ENCODE measurements around the gene LARP1.
"Not testable (repeated sequence)": the region's sequence is repeated elsewhere in the genome, so short reads cannot be mapped to it uniquely, and the experiment has no call there.

LARP1 gene

DNA sequence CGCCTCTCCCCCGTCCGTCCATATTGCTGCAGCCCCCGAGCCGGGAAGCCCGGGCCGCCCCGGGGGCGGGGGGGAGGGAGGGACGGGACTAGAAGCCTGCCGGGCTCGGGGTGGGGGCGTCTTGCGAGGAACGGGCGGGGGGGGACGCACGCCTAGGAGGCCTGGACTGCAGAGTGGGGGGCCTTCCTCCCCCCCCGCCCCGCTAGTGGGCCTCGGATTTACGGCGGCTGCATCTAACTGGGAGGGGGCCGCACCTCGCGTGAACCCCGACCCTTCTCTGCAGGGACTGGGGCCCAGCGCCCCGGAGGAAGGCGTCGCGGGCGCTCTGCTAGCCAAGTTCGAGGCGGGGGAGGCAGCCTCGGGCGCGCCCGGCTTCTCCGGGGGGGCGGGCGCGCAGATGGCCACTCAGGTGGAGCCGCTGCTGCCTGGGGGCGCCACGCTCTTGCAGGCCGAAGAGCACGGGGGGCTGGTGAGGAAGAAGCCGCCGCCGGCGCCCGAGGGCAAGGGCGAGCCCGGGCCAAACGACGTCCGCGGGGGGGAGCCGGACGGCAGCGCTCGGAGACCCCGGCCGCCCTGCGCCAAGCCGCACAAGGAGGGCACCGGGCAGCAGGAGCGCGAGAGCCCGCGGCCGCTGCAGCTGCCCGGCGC, at the start of gene LARP1:
TSS of gene LARP1 (plus strand) at position 17 of the 648 bp plus-strand sequence. CDS start at position 398, 381 bp downstream.
- DNase-seq (ENCODE audit: extremely low read depth in 1 of 2, low read depth in 1 of 2), result peak in 1 of 2 donors; percentile 7

DNA sequence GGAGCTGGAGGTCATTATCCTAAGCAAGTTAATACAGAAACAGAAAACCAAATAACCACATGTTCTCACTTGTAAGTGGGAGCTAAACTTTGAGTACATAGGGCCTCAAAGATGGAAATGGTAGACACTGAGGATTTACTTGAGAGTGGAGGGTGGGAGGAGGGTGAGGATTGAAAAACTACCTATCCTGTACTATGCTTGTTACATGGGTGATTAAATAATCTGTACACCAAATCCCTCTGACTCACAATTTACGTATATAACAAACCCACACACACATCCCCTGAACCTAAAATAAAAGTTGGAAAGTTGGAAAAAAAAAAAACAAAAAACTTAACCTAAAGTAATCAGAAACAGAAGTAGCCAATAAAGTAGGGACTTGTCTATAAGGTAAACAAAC, 48.8 kb upstream of the LARP1 start:
- no peak for DNase-seq (ENCODE audit: extremely low read depth in 1 of 2, low read depth in 1 of 2)

- no peak for DNase-seq (ENCODE audit: extremely low read depth in 1 of 2, low read depth in 1 of 2)
These were observed 47.5 kb upstream of the LARP1 start for GRCh38 chr5:154707641-154708040.

DNA sequence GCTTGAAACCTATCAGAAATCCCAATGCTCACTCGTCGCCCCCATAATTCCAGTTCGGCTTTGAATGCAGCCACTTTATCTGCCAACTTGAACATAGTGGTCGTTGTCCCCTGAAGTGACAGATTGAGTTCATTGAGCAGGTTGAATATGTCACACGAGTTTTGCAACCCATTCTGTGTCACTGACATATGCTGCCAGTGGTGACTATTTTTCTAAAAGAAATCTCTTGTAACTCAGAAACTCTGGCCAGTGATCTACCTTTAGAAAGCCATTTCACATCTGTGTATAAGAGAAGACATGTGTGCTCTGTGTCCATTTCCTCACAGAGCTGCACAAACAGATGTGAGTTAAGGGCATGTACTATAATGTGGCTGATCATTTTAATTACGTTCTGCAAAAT, 47.0 kb upstream of the LARP1 start:
- no peak for DNase-seq (ENCODE audit: extremely low read depth in 1 of 2, low read depth in 1 of 2)

DNA sequence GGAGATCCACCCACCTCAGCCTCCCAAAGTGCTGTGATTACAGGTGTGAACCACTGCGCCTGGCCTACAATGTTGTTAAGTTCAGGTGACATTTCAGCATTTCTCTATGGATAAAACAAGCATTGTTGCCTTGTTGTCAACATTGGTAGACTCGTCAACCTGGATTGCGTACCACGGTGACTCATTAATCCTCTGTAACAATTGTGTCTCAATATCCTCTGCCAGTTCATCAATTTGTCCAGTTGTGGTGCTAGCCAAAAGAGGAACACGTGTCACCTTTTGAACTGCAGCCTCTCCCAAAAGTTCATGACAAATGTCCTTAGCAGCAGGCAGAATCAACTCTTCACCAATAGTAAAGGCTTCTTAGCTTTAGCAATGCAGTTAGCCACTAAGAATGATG, 46.3 kb upstream of the LARP1 start:
- DNase-seq (ENCODE audit: extremely low read depth in 1 of 2, low read depth in 1 of 2), result no peak

- no peak for DNase-seq (ENCODE audit: extremely low read depth in 1 of 2, low read depth in 1 of 2)
These were observed 45.5 kb upstream of the LARP1 start for GRCh38 chr5:154709368-154710305.

- DNase-seq (ENCODE audit: extremely low read depth in 1 of 2, low read depth in 1 of 2), result no peak
These were observed 42.4 kb upstream of the LARP1 start for GRCh38 chr5:154712518-154713437.

DNA sequence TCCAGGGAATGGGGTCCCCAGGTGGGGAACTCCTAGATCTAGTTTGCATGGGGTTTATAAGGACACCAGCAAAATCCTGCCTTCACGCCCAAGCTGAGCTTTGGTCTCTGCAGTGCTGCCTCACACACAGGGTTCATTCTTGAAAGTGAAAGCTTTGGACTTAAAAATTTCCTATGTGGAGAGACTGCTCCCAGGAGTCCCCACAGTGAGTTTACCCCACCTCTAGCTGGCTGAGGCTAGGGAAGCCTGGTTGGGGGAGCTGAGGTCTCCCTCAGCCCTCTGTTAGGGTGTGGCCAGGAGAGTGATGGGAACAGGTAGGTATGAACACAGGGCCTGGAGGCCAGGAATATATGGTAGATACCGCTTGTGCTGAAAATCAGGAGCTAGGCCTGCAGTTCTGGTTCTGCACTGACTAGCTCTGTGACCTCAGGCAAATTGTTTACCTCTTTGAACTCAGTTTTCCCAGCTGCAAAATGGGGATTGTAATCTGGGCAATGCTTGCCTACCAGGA, 41.5 kb upstream of the LARP1 start:
- no peak for DNase-seq (ENCODE audit: extremely low read depth in 1 of 2, low read depth in 1 of 2)

DNA sequence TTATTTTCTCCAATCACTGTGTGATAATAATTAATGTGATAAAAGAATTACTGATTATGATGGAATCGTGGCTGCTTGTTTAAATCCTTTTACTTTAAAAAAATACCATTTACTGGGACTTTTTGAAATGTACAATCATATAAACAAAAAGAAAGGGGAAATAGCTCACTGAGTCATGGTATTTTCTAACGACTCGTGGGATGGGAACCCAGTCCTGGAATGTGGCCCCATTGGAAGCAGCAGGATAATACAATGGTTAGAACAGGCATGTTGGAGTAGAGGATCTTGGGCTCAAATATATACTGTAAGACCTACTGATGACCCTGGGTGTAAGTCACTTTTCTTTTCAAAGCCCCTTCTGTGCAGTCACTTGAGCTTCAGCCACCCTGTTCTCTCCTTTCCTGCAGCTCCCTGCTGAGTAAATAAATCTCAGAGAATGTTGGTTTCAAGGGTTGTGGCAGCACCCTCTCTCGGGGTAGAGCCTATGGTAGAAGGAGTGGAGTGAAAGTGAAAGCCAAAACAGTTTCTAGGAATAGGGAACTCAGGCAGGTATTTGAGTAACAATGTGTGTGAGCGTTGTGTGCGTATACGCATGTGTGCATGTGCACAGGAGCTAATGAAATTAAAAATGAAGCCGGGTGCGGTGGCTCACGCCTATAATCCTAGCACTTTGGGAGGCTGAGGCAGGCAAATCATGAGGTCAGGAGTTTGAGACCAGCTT, 40.8 kb upstream of the LARP1 start:
- DNase-seq (ENCODE audit: extremely low read depth in 1 of 2, low read depth in 1 of 2), result no peak

DNA sequence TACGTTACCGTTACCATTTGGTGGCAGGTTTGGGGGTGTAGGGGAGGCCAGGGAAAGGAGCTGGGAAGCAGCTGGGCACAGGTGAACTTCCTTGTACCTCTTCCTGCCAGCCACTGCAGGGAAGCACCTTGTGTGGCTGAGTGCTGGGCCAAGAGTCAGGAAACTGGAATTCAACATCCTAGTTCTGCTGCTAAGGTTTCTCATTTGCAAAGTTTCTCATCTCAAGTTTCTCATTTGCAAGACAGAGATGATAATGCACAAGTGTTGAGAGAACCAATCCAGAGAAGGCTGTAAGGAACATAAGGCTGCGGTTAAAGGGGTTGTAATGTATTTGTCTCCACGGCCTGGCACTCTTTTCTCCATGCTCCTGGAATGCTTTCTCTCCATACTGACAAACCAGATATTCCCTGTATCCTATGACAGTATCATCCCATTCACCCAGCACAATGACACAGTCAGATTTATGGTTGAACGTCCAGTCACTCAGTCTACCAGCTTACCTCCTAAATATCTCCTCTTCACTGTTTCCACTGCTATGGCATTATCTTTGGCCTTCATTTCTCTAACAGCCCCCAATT, 33.6 kb upstream of the LARP1 start:
- DNase-seq (ENCODE audit: extremely low read depth in 1 of 2, low read depth in 1 of 2), result no peak

- no peak for DNase-seq (ENCODE audit: extremely low read depth in 1 of 2, low read depth in 1 of 2)
These were observed 33.1 kb upstream of the LARP1 start for GRCh38 chr5:154722097-154722496.

- no peak for DNase-seq (ENCODE audit: extremely low read depth in 1 of 2, low read depth in 1 of 2)
These were observed 32.2 kb upstream of the LARP1 start for GRCh38 chr5:154722936-154723335.

DNA sequence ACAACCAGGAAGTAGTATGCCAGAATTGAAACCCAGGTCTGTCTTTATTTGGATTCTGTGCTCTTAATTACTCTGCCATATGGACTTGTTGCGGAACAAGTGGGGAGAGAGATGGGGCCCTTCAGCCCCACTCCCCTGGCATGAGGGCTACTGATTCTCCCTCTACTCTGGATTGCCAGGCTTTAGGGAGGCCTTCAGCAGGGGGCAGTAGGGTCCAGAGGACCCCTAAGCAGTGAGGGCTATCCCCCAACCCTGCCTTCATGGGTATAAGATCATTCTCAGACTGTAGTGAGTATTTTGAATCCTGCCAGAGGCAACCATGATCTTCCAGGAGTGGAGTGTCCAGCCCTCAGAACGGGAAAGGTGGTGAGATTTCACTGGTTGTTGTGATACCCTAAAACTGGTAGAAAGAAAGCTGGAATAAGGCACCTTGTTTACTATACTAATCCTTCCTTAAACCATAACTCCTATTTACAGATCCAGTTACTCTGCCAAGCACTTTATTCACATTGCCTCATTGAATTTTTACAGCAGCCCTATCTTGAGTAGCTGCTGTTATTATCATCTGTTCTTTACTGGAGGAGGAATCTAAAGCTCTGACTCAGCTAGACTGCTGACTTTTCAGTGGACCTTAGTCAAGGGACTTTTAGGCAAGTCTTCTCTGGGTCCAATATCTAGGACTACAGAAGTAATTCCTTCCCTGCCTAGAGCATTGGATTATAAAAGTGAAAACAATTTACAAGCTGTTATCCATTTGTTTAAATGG, 31.3 kb upstream of the LARP1 start:
- DNase-seq (ENCODE audit: extremely low read depth in 1 of 2, low read depth in 1 of 2), result no peak

- no peak for DNase-seq (ENCODE audit: extremely low read depth in 1 of 2, low read depth in 1 of 2)
These were observed 27.8 kb upstream of the LARP1 start for GRCh38 chr5:154727361-154727760.

GRCh38 chr5:154728939-154729588, 26.1 kb upstream of the LARP1 start:
- no peak for DNase-seq (ENCODE audit: extremely low read depth in 1 of 2, low read depth in 1 of 2)

- no peak for DNase-seq (ENCODE audit: extremely low read depth in 1 of 2, low read depth in 1 of 2)
These were observed 25.6 kb upstream of the LARP1 start for GRCh38 chr5:154729613-154730012.

- DNase-seq (ENCODE audit: extremely low read depth in 1 of 2, low read depth in 1 of 2), result not testable (repeated sequence)
These were observed 24.4 kb upstream of the LARP1 start for GRCh38 chr5:154730761-154731160.

- DNase-seq (ENCODE audit: extremely low read depth in 1 of 2, low read depth in 1 of 2), result no peak
These were observed 23.0 kb upstream of the LARP1 start for GRCh38 chr5:154732212-154732611.

Measured in stimulated activated CD8-positive, alpha-beta memory T cell treated with anti-CD3 and anti-CD28 coated beads, Interleukin-7, amount 100 ng/mL, for 48 hours (primary cell).